Left colon (tissue), 2 donors: ENCODE results near the gene MARK1. TPM values are rescaled to one million over a fixed set of nuclear protein-coding genes. Genes with fewer than 3 reads are reported as not detected.

Experiments used
- ATAC-seq: fragments of 200-7000 bp; cut with Tn5 transposase; one replicate; pipeline ENCODE4 v1.9.1; 2020; ENCODE audit warnings: mild to moderate bottlenecking, moderate library complexity
- DNase-seq, 2 donors: peaks; one replicate each; pipeline ENCODE4 v3.0.0-alpha.2; 2020
- intact Hi-C, 2 donors: fragments of 100-400 bp; cut with DNase I in 1 of 2; cut with micrococcal nuclease in 1 of 2; formaldehyde crosslinking; loops; one replicate each; pipeline versions ENCODE4 v1.11.2 to v1.14.0; 2022; cut with DNase I, micrococcal nuclease
- long read RNA-seq: library from polyadenylated mRNA; unstranded; transcript quantifications from one replicate; pipeline ENCODE4 v2.0.0, GENCODE V29; 2021
- total RNA-seq, 2 donors: library from RNA; stranded (reverse); fragmentation: NEBNext Ultra II Directional; extraction: Animal tissue kit (Norgen Biotek cat#: 25700); gene quantifications; one replicate each; pipeline ENCODE4 v1.2.1, GENCODE V29; 2021
- donor health status: DM: no; HTN: no; CAD: no.
- donor health status: DM: yes; HTN: yes; CAD: no.

Gene MARK1
- 1 to 10 TPM; 1.0 to 4.4 TPM for total RNA-seq
- long read RNA-seq, partial matches to known transcripts, result 1 of 2 reads
- long read RNA-seq, other reads (novel, unspliced or antisense), result 0 of 2 reads

DNA sequence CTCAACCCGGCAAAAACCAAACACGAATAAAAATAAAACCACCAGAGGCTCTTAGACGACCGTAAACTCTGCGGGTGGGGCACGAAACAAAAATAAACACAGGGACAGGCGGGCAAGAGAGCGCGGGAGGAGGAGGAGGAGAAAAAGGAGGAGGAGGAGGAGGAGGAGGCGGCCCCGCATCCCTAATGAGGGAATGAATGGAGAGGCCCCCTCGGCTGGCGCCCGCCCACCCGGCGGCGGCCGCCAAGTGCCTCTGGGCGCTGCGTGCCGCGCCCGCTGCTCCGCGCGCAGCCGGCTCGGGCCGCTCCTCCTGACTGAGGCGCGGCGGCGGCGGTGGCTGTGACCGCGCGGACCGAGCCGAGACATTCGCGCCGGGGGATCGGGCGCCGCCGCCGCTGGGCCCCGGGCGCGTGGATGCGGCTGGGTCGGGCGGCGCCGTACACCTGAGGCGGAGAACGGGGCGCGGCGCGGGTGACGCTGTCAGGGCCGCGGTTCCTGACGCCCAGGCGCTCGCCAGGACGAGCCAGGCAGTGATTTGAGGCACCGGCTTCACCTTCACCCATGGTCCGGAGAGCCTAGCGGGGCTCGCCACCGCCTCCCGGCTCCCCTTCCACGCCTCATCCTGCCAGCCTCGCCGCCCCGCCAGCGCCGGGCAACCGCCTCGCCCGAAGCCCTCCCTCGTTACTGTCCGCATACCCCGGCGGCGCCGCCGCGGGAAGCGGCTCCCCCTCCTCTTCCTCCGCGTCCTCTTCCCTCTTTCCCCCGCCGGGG, at the start of gene MARK1:
MARK1 (plus strand) TSS at position 229 of the 771 bp plus-strand sequence. CDS start 687 bp downstream, outside the sequence.
- DNase-seq (peak; percentile 61 to 68), ATAC-seq (peak; percentile 80)
- intact Hi-C loops, result no loop called here

DNA sequence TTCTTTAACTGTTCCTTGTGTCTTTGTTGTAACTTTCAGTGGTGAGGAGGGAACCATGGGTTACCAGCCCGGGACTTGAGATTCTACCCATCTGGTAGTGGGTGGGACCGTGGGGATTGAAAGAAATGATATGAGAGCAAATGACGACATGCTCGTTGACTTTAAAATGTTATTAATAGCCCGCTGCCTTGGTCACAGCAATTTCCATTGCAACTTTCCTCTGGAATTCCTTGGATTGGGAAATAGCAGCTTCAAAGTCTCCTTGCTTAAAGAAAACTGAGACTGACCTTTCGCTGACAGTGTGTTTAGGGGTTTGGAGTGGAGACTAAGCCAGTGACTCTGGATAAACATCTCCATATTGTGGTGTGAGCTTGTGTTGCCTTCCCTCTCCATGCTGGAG, 44.2 kb upstream of the MARK1 start:
- no peak for ATAC-seq

DNA sequence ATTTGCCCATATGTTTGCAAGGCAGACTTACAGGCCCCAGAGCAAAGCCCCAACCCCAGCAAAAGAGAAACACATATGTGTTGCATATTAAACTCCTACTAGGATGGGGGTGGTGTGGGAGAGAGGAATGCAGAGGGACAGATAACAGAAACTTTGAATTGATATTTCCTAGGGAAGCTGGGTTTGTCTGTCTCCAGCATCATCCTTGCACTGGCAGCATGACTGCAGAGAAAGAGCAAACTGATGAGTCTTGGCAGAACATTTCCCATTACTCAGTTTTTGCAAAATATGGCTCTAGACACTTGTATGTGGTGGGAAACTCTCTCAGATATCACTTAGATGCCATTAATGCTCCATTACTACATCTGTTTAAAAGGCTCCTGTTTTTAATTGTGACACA, 43.8 kb upstream of the MARK1 start:
- ATAC-seq, result no peak
- no peak for DNase-seq
- intact Hi-C loops, result no loop called here

More for the DNA sequence above, 44.2 kb upstream of the MARK1 start:
- no peak for DNase-seq
- intact Hi-C loops, result no loop called here

DNA sequence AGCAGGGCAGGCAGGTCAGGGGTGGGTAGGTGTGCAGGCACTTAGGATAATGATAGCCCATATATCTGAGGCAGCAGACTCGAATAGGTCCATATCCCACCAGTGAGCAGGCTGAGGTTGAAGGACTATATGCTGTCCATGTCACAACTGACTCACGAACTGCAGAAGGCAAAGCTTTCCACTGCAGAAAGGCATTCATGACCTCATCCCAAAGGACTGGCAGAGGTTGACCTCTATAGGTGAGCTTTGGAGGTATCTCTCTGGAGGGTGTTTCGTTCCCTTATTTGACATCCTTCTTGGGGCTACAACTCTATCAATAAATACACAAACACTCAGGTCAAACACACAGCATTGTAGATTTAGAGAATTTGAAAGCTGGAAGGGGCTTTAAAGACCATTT, 42.8 kb upstream of the MARK1 start:
- DNase-seq (no peak), ATAC-seq (no peak)
- intact Hi-C loops, result no loop called here

DNA sequence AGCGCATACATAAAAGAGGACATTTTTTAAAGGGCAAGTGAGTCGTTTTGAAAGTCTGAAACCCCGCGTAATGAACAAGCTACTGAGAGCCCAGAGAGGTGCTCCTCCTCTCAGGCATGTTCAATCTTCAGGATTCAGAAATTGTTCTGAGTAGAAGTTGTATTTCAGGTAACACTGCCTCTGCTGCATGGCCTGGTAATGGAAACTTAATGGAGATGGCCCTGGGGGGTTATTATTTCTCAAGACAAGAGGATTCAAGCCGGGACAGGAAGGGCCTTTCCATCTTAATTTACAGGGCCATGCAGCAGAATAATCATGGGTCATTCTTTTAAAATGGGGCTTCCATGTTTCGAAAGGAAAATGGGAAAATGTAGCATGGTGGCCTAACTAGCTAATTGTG, 42.1 kb upstream of the MARK1 start:
- intact Hi-C loops, result no loop called here
- no peak for DNase-seq
- ATAC-seq, result no peak

DNA sequence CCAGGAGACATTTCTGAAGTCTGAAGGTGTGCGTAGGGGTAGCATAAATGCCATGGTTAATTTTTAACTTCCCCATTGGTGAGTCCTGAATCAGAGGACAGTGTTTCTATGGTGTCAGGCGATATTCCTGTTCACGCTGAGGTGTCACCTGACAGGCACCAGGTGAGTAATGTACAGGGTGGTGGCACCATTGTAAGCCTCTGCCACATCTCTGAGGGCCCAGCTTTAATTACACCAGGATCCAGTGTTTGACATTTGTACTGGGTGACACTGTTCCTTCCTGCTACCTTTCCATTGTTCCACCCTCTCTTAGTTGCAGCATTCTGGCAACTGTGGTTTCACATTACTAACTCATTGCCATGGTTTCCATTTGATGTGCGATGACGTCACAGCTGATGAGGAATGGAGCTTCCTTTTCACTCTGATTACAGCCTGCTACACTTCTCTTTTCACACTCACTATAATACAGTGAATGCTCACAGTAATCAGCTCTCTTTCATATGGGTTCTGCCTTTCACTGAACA, 40.6 kb upstream of the MARK1 start:
- DNase-seq (peak; percentile 37 to 71), ATAC-seq (peak; percentile 99)
- intact Hi-C loops, result no loop called here

DNA sequence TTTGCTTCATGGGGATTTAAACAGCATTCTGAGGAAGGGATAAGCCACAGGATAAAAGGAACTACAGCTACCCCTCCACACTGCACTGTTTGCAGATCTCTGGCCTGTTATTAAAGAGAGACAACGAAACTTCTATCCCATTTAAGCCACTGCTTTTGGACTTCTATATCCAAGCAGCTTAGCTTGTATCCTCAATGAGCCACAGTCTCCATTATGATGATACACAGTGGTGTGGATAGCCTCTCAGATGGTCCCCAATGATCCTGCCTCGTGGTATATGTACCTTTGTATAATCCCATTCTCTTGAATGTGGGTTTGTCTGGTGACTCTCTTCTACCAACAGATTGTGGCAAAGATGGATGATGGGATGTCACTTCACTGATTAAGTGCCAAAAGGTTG, 36.0 kb upstream of the MARK1 start:
- DNase-seq (no peak), ATAC-seq (no peak)
- intact Hi-C loops, result no loop called here

DNA sequence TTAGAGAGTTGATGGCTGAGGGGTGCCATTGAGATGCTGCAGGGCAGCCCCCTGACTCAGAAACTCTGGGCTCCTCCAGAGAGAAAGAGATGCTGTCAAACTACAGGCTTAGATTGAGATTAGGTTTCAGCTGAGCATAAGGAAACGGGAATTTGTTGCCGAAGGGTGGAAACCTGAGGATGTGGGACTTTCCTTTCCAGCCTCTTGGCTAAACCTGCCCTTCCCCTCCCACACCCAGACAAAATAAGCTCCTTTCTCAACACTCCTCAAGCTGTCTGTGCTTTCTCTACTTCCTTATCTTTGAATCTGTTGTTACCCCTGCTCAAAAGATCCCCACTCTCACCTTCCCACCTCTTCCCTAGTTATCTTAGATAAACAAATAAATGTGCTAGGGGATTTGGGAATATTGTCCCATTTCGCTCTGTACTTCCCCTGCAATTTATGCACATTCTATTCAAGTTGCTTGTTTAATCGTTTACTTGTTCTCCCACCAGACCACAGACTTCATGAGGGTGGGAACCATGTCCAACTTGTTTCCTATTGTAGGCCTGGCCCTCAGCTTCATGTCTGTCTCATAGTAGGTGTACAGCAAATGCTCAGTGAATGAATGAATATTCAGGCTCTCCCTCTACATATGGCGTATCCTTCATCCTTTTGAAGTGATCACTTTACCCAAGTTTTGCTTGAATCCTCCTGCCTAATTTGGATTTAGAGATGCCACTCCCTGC, 30.6 kb upstream of the MARK1 start:
- ATAC-seq, result no peak
- DNase-seq, result no peak
- intact Hi-C loops, result no loop called here

DNA sequence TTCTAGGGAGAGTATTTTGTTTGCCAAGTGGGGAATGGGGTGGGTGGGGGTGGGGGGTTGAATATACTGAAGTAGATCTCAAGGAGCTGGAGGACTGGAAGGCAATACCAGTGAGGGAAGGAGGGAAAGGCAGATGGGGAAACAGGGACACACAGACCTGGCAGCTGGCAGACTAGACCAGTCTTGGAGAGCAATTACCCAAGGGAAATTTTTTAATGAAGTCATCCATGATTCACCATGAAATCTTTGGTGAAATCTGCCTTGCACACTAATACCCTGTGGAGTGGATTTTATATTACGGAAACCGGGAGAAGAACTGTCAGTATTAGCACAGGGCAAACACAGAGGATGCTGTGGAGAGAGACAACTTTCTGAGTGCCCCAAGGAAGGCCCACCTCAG, 29.7 kb upstream of the MARK1 start:
- ATAC-seq (no peak), DNase-seq (no peak)
- intact Hi-C loops, result no loop called here

DNA sequence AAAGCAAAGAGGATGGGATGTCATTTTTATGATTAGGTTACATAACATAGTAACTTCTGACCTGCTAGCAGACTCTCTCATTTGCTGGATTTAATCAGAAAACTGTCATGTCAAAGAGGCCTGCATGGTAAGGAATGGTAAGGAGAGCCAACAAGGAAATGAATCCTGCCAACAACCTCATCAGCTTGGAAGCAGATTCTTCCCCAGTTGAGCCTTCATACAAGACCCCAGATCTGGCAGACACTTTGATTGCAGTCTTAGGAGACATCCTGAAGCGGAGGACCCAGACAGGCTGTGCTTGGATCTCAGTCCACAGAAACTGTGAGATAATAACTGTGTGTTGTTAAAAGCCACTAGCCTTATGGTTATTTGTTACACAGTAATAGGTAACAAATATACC, 27.6 kb upstream of the MARK1 start:
- no peak for ATAC-seq
- DNase-seq, result no peak
- intact Hi-C loops, result no loop called here

DNA sequence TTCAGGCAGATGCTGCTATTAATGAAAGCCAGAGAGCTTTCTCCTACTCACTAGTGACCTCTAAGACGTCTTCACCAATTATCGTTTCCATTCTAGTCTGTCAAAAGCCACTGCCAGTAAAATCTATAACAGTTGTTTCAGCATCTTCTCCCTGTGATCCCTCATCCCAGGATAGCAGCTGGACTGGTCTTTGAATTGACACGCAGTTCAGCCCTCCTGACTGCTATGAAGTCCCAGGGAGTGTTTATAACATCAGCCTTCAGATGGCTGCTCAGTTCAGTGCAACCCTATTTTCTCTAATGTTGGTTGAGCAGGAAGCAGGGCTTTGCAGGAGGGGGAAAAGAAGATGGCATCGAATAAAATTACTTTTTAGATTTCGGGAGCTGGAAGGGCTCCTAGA, 23.6 kb upstream of the MARK1 start:
- no peak for DNase-seq
- ATAC-seq, result no peak
- intact Hi-C loops, result no loop called here

DNA sequence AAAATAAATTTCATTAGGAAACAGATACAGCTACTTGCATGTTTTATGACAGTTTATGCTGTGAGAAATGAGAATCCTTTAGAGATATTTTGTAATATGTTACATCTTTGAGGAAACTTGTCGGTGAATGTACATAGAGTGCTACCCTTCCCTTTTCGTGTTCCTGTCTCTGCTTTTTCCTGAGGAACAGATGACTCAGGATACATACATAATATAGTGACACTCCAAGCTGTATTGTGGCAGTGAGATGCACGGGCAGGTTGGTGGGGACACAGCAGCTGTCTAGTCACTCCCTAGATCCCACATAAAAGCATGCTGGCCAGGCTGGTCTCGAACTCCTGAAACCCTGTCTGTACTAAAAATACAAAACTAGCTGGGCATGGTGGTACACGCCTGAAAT, 20.9 kb upstream of the MARK1 start:
- intact Hi-C loops, result no loop called here
- DNase-seq (no peak), ATAC-seq (no peak)

DNA sequence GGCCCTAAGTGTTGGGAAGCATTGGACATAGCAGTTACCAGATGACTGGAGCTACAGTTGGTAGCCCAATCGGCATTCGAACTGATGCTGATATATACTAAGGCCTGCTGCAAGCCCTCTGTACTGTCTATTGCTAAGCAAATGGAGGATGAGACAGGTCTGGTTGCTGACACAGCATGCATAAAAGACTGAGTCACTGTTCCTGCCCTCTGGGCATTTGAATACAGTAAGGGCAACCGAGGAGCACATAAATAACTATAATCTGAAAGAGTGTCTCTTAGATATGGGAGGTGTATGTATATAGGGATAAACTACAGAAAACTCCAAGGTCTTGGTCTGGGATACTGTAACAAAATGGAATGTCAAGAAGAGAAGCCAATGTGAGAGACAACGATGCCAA, 16.8 kb upstream of the MARK1 start:
- no peak for ATAC-seq
- intact Hi-C loops, result no loop called here
- DNase-seq, result no peak

DNA sequence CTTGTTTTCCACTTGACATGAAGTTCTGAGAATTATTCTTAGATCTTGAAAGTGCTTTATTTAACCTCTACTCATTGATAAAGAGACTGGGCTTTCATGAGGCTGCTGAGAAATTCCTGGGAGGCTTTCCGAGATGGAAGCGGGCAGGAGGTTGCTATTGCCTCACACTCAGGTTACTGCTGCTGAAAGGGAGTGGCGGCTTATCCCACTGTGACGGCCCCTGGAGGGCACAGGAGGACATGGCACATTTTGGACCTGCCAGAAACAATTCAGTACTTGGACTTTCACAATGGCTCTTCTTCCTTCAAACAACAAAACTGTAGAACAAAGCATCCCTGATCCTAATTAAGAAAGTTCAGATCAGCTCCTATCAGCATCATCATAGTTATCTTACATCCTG, 16.2 kb upstream of the MARK1 start:
- ATAC-seq, result no peak
- intact Hi-C loops, result no loop called here
- DNase-seq, result no peak

DNA sequence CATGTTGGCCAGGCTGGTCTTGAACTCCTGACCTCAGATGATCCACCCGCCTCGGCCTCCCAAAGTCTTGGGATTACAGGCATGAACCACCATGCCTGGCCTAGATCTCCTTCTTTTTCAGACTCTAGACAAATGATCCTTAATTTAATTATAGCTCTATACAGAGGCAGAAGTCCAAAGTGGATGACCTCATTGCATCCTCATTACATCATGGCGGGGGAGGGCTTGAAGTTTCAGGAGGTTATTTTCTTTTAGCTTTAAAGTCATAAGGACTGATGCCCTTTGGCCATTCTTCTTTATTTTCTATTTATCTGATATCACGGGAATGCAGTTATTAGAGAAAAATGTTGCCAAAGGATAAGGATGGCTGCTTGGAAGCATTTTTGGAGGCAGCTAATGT, 14.1 kb upstream of the MARK1 start:
- ATAC-seq, result no peak
- no peak for DNase-seq
- intact Hi-C loops, result no loop called here

DNA sequence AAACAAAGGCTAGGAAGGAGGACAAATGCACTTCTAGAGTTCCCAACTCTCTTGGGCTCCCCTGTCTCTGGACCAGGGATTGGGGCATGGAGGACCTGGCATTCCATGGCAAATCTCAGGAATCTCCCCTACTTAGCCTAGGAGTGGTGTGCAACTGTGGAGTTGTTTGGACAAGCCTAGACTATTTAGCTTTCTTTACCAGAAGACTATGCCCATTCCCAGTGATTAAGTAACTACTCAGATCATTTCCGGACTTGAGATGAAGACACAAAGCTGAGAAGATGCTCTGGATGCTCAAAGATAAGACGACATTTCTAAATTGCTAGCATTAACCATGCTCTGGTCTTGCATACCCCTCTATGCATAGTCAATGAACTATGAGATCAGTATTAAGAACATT, 13.7 kb upstream of the MARK1 start:
- ATAC-seq (no peak), DNase-seq (no peak)
- intact Hi-C loops, result no loop called here

DNA sequence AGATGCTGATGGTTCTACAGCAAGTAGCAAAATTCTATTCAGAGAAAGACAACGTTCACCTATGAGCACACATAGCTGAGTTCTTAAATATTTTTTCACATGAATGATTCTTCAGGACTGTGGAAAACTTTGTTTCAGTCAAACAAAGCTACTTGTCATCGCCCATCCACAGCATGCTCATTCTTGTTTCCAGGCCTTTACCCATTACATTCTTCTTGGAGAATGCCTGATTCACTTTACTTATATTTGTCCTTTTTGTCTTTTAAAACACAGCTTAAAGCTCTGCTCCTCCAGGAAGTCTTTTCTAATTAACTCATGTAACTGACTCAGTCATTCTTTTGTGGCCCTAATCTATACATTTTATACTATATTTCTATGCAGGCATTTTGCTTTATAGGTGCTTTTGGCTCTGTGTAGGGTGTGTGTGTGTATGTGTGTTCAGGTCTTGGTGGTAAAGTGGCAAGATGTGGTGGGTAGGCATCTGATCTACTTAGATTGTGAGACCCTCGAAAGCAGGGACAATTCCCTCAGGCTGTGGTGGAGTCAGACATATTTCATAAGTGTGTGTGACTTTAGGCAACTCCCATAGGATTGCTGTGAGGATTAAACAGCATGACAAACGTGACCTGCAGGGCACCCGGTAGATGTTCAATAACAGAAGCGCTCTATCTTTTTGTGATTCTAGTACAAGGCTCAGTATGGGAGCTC, 11.8 kb upstream of the MARK1 start:
- ATAC-seq (peak; percentile 53), DNase-seq (no peak)
- intact Hi-C loops, result no loop called here

DNA sequence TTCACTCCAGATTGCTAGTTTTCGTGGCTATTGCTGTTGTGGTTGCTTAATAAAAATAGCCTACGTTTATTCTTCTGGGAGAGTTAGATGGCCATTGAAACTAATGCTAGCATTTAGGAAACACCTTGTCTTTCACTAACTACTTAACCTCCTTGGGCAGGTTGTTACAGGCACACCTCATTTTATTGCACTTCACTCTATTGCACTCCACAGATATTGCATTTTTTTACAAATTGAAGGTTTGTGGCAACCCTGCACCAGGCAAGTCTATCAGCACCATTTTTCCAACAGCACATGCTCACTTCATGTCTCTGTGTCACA, 11.3 kb upstream of the MARK1 start:
- ATAC-seq (peak; percentile 74), DNase-seq (no peak)
- intact Hi-C loops, result no loop called here

DNA sequence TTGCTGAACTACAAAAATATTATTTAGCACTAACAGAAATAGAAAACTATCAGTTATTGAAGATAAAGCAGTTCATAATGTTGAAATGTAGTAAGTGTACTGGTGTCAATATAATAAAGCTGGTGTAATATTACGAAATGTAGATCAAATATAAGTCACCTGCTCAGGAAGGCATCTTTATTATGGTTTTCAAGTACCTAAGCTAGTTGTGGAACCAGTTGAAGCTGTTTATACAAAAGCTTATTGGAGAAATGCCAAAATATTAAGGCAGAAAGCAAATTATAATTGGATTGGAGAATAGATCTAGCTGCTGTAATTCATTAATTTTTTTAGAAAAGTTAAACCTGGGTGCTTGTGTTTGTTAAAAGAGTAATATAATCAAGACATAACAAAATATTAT, 6.2 kb upstream of the MARK1 start:
- DNase-seq (no peak), ATAC-seq (peak; percentile 93)
- intact Hi-C loops, result no loop called here

DNA sequence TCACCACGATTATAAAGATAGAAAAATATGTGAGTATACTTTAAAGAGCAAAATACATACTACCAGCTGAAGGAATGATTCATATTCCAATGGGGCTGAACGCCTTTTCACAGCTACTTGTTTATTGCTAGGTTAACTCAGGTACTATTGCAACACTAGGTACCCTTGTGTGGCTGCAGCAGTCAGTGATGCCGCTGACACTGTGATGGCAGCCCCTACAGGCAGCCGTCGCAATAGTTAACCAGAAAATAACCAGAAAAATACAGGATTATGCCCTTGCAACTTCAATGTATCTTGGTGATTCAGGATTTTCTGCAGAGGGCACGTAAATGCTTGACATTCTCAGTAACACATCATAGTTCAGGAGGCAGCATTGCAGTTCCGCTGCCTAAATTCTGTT, 1.6 kb upstream of the MARK1 start:
- DNase-seq (no peak), ATAC-seq (no peak)
- intact Hi-C loops, result no loop called here
